Measurements from ENCODE around the gene SEMA4G.

The SEMA4G gene

GRCh38 chr10:100979791-100980272, 10.5 kb downstream of the SEMA4G start:
- H3K9me3 ChIP-seq (ENCODE audit: insufficient read depth, low read length) = no peaks in the 10 kb centered on the region

GRCh38 chr10:100980311-100980710, 11.0 kb downstream of the SEMA4G start:
- no peaks in the 10 kb centered on the region for H3K4me1 ChIP-seq (ENCODE audit: low read length)
- no peak overlapping the region for H3K4me2 ChIP-seq (ENCODE audit: low read length)
- H3K27me3 ChIP-seq (ENCODE audit: low read depth, low read length) = no peaks in the 10 kb centered on the region
- no peaks in the 10 kb centered on the region for H4K20me1 ChIP-seq (ENCODE audit: insufficient read depth, low read length)
- H3K4me3 ChIP-seq (ENCODE audit: low read length) = no peak overlapping the region
- no peaks in the 10 kb centered on the region for H3K79me2 ChIP-seq (ENCODE audit: low read length)
- no peak overlapping the region for H3K27ac ChIP-seq (ENCODE audit: low read length)
- no peak overlapping the region for H3K9ac ChIP-seq (ENCODE audit: low read length)
- no peaks in the 10 kb centered on the region for H3K36me3 ChIP-seq (replicated peaks; ENCODE audit: low read depth, low read length)
- TF ChIP-seq, protein P1, sequence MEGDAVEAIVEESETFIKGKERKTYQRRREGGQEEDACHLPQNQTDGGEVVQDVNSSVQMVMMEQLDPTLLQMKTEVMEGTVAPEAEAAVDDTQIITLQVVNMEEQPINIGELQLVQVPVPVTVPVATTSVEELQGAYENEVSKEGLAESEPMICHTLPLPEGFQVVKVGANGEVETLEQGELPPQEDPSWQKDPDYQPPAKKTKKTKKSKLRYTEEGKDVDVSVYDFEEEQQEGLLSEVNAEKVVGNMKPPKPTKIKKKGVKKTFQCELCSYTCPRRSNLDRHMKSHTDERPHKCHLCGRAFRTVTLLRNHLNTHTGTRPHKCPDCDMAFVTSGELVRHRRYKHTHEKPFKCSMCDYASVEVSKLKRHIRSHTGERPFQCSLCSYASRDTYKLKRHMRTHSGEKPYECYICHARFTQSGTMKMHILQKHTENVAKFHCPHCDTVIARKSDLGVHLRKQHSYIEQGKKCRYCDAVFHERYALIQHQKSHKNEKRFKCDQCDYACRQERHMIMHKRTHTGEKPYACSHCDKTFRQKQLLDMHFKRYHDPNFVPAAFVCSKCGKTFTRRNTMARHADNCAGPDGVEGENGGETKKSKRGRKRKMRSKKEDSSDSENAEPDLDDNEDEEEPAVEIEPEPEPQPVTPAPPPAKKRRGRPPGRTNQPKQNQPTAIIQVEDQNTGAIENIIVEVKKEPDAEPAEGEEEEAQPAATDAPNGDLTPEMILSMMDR (IDR thresholded peaks at IDR 0.05; ENCODE audit: low read depth, low read length) = no peak
- no peak for TF ChIP-seq EZH2phosphoT487 (IDR thresholded peaks at IDR 0.05; ENCODE audit: low read depth)
- no peak overlapping the region for H2AFZ ChIP-seq (ENCODE audit: low read depth, low read length)
- H3K9me3 ChIP-seq (ENCODE audit: insufficient read depth, low read length) = no peaks in the 10 kb centered on the region

More at GRCh38 chr10:100979791-100980272, 10.5 kb downstream of the SEMA4G start:
- Histone ChIP-seq H3K4me2 (ENCODE audit: low read length) (no peak overlapping the region), H3K4me1 (ENCODE audit: low read length) (no peaks in the 10 kb centered on the region), H3K9ac (ENCODE audit: low read length) (no peak overlapping the region), H2AFZ (ENCODE audit: low read depth, low read length) (no peak overlapping the region), H3K27ac (ENCODE audit: low read length) (no peak overlapping the region), H3K4me3 (ENCODE audit: low read length) (no peak overlapping the region), H3K27me3 (ENCODE audit: low read depth, low read length) (no peaks in the 10 kb centered on the region), H3K79me2 (ENCODE audit: low read length) (no peaks in the 10 kb centered on the region), H4K20me1 (ENCODE audit: insufficient read depth, low read length) (no peaks in the 10 kb centered on the region), H3K36me3 (replicated peaks; ENCODE audit: low read depth, low read length) (no peaks in the 10 kb centered on the region)
- TF ChIP-seq EZH2phosphoT487 (IDR thresholded peaks at IDR 0.05; ENCODE audit: low read depth) = no peak
- TF ChIP-seq, protein P1 (IDR thresholded peaks at IDR 0.05; ENCODE audit: low read depth, low read length) = no peak

DNA sequence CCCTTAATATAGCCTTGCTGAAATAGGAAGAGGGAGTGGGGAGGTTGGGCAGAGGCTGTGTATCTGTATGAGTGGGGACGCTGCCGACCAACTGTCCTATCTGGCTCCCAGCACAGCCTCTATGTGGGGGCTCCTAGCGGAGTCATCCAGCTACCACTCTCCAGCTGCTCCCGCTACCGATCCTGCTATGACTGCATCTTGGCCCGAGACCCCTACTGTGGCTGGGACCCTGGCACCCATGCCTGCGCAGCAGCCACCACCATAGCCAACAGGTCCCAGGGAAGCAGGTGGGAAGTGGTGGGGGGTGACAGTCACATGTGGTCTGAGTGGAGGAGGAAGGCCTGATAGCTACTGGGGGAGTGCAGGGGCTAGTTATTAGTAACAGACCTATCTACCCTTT, 11.4 kb downstream of the SEMA4G start:
- H3K9ac ChIP-seq (ENCODE audit: low read length) = no peak overlapping the region
- H3K4me3 ChIP-seq (ENCODE audit: low read length) = no peak overlapping the region
- H4K20me1 ChIP-seq (ENCODE audit: insufficient read depth, low read length) = no peaks in the 10 kb centered on the region
- H3K4me2 ChIP-seq (ENCODE audit: low read length) = no peak overlapping the region
- H3K79me2 ChIP-seq (ENCODE audit: low read length) = no peaks in the 10 kb centered on the region
- no peaks in the 10 kb centered on the region for H3K9me3 ChIP-seq (ENCODE audit: insufficient read depth, low read length)
- H3K27ac ChIP-seq (ENCODE audit: low read length) = no peak overlapping the region
- no peaks in the 10 kb centered on the region for H3K36me3 ChIP-seq (replicated peaks; ENCODE audit: low read depth, low read length)
- H2AFZ ChIP-seq (ENCODE audit: low read depth, low read length) = no peak overlapping the region
- no peaks in the 10 kb centered on the region for H3K27me3 ChIP-seq (ENCODE audit: low read depth, low read length)
- TF ChIP-seq EZH2phosphoT487 (IDR thresholded peaks at IDR 0.05; ENCODE audit: low read depth) = no peak
- H3K4me1 ChIP-seq (ENCODE audit: low read length) = peaks cover 2% of the 10 kb centered on the region; the same call in 1 of the 2 replicates

GRCh38 chr10:100981178-100981772, 12.0 kb downstream of the SEMA4G start:
- Histone ChIP-seq H3K4me2 (ENCODE audit: low read length) (no peak overlapping the region), H3K79me2 (ENCODE audit: low read length) (peaks cover 5% of the 10 kb centered on the region), H4K20me1 (ENCODE audit: insufficient read depth, low read length) (no peaks in the 10 kb centered on the region), H3K9ac (ENCODE audit: low read length) (no peak overlapping the region), H2AFZ (ENCODE audit: low read depth, low read length) (no peak overlapping the region), H3K9me3 (ENCODE audit: insufficient read depth, low read length) (no peaks in the 10 kb centered on the region), H3K36me3 (replicated peaks; ENCODE audit: low read depth, low read length) (no peaks in the 10 kb centered on the region), H3K4me3 (ENCODE audit: low read length) (no peak overlapping the region), H3K4me1 (ENCODE audit: low read length) (peaks cover 5% of the 10 kb centered on the region), H3K27ac (ENCODE audit: low read length) (no peak overlapping the region), H3K27me3 (ENCODE audit: low read depth, low read length) (no peaks in the 10 kb centered on the region)
- no peak for TF ChIP-seq EZH2phosphoT487 (IDR thresholded peaks at IDR 0.05; ENCODE audit: low read depth)
- TF ChIP-seq, protein P1 (IDR thresholded peaks at IDR 0.05; ENCODE audit: low read depth, low read length) = no peak

Data from OCI-LY3 (cell line).